ENCODE measurements around the gene NCOA7. TPM values are rescaled to one million over a fixed set of nuclear protein-coding genes. Genes with fewer than 3 reads are reported as not detected.

The NCOA7 gene
- total and polyA plus RNA-seq, 9 of the 15 experiments (the other 6 are each of a cell fraction or from before 2014, with no cell fraction given): 5.8 to 14.6 (median 9.3) TPM

- TF ChIP-seq ZNF407 (IDR thresholded peaks at IDR 0.05; ENCODE audit: low read depth) (no peak), YY1 (IDR thresholded peaks at IDR 0.05; ENCODE audit: borderline replicate concordance in 1 of 3, control insufficient read depth in 1 of 3, extremely low read depth in 1 of 3, insufficient read depth in 3 of 3, insufficient read length in 1 of 3, insufficient replicate concordance in 2 of 3, low read depth in 1 of 3, low read length in 2 of 3) (no peak), ETS1 (conservative IDR thresholded peaks at IDR 0.05; ENCODE audit: control insufficient read depth, low read depth, low read length) (no peak), ZBTB9 (CRISPR knock-in tag; IDR thresholded peaks at IDR 0.05) (no peak), HLTF (IDR thresholded peaks at IDR 0.05) (no peak; the same call in 1 of the 2 replicates), PKNOX1 (IDR thresholded peaks at IDR 0.05) (peak; percentile 87), RBBP5 (IDR thresholded peaks at IDR 0.05; ENCODE audit: borderline replicate concordance, insufficient read depth, low read length, poor library complexity, severe bottlenecking) (no peak), ZBTB11 (CRISPR knock-in tag; IDR thresholded peaks at IDR 0.05) (peak in 1 of 3 experiments; percentile 15; a peak in 1 of 6 replicates)
Observed at GRCh38 chr6:125923366-125923877, 132.7 kb downstream of the NCOA7 start (continued).
